HG02973 (cell line): Measurements from ENCODE around the gene CABLES1.
A peak's percentile ranks its signal among the peaks of the same experiment; 100 is the strongest.

Experiments used
- ATAC-seq: cut with Tn5 transposase; IDR thresholded peaks from one replicate; pipeline ENCODE4 v1.9.1; 2021; ENCODE audit warnings: moderate library complexity; ENCODE audit not compliant: unreplicated experiment

Gene CABLES1

DNA sequence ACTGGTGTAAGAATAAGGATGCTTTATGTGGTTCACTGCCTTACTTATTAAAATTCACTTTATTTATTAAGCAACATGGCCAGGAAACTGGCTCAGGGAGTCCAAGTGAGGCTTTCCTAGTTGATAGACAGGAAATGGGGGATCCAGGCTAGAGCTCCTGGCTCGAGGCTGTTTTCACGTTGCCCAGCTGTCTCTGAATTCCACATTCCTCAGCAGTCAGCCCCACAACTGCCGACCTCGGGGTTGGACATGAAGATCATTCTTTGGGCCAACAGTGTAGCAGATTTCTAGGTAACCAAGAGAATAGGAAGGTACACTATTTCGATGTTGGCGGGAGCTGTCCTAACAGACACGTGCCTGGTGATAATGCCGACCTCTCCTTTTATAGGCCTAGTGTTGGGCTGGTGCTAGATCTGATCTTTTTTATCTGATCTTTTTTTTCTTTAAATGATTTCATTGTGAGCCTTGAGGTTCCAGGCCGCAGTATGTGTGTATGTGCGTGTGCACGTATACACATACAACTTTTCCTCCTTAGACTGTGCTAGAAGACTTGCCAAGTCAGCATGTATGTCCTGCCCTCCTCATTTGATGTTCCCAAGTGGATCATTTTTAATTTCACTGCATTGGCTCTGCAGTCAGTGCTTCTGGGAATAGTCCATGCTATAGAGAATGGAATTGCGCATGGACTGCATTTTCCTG lies 103.5 kb downstream of the CABLES1 start:
- no peak for ATAC-seq

DNA sequence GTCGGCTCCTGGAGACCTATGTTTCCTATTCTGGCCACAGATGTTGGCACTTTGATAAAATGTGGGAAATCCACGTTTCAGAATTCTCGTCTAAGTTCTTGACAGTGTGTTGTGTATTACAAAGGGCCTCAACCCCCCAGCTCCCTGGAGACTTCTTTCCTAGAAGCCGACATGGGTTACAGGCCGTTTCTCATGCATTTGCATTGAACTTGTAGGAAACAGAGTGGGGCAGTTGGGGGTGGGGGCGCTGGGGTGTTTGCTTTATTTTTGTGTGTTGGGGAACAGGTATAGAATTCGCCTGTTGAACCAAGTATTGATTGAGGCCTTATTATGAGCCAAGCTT lies 104.0 kb downstream of the CABLES1 start:
- ATAC-seq = no peak

DNA sequence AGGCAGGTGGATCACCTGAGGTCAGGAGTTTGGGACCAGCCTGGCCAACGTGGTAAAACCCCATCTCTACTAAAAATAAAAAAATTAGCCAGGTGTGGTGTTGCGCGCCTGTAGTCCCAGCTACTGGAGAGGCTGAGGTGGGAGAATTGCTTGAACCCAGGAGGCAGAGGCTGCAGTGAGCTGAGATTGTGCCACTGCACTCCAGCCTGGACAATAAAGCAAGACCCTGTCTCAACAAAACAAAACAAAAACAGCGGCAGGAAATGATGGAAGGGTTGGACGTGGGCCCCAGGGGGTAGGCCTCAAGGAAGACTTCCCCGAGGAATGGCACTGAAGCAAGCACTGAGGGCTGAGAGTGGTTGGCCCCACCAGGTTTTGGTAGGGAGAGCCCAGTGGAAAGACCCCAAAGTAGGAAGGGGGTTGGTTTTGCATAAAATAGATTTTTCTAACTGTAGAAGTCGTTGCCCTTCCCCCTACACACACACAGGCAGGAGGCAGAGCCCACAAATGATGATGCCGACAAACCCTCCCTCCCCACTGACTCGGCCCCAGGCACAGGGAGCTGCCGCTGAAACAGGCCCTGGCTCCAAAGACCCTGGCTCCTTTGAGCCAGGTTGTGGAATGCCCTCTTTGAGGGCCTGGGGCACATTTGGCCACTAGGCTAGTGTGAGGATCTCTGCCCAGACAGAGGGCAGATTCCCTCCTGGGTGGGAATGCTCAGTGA lies 104.8 kb downstream of the CABLES1 start:
- ATAC-seq = no peak

DNA sequence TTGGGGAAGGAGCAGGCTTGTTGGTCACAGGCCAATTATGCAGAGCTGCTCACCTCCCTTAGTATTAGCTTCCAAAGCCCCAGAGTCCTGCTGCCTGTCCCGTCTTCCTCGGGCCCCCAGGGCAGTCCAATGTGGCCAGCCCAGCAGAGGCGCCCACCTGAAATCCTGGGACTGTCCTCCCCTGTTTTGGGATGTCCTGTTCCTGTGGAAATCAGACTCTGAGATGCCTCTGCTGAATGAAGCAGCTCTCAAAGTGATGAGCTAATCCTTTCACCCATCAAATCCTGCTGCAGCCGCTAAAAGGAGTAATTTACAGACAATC lies 105.3 kb downstream of the CABLES1 start:
- no peak for ATAC-seq

DNA sequence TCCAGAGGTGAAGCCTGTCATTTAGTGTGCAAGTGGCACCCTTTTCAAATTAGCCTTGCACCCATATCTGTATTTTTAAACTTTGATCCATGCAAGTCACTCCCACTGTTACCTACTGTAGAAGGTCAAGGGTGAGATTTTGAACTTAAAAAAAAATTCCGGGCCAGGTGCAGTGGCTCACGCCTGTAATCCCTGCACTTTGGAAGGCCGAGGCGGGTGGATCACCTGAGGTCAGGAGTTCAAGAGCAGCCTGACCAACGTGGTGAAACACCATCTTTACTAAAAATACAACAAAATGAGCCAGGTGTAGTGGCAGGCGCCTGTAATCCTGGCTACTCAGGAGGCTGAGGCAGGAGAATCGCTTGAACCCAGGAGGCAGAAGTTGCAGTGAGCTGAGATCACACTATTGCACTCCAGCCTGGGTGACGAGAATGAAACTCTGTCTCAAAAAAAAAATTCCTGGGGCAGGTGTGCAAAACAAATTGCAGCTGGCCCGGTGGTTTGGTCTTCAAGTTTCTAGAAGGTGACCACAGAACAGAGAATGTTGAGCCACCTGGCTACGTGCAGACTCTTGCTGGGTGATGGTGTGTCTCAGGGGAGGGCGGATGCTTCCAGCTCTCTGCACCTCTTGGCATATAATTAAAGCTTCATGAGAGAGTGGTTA lies 106.7 kb downstream of the CABLES1 start:
- ATAC-seq = peak; percentile 85

DNA sequence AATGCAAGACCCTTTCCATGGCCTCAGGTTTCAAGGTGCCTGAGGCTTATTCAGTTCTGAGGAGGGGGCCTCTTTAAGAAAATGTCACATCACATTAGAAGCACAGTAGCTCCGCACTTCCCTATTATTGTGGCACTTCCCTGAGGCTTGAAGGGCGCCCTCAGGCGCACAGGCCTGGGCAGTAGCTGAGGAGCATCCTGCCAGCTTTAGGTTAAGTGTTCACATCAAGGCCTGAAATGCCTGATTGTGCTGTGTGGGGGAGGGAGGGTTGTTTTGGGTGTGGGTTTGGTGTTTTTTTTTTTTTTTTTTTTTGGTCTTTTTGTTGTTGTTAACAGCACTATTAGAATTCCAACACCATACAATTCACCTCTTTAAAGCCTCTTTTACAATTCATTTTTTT lies 107.9 kb downstream of the CABLES1 start:
- no peak for ATAC-seq

DNA sequence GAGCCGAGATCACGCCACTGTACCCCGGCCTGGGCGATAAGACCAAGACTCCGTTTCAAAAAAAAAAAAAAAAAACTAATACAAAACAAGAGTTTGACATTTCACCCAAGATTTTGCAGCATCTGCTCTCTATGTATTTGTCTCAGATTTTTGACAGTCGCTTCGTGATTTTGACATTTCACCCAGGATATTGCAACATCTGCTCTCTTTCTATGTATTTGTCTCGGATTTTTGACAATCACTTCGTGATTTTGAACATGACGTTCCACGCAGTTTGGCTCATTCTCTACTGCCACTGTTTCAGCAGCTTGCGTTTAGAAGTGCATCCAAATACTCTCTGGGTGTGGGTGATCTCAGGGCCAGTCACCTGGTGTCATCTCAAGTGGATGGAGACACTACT lies 108.5 kb downstream of the CABLES1 start:
- ATAC-seq = no peak

DNA sequence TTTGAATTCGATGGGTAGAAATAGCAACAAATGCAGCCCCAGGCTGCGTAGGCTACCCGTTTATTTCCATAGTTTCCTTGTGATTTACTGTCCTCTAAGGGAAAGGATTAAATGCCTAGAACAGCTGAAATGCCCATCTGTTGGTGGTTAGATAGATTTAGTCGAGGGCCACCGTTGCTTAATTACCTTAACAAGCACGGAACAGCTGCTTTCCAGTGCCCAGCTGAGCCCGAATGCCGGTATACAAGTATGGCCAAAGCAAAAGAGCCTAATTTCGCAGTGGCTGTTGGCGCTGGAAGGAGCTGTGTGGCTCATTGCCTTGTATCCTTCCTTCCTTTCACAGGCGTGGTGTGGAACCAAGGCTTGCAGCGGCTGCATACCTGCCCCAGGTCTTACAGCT lies 109.1 kb downstream of the CABLES1 start:
- no peak for ATAC-seq

DNA sequence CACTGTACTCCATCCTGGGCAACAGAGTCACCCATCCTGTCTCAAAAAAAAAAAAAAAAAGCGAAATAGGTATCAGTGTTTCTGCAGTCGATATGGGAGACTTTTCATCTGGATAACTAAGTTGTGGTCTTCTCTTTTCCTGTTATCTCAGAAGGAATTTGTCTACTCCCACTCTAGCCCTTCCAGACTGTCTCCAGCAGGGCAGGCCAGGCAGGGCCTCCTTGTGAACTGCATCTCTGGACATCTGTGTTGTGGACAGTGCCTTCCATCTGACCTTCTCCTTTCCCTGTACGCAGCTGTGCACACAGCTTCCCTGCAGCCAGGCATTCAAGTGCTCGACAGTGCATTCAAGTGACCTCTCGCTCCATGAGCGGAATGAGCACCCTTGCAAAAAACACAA lies 110.2 kb downstream of the CABLES1 start:
- ATAC-seq = no peak

DNA sequence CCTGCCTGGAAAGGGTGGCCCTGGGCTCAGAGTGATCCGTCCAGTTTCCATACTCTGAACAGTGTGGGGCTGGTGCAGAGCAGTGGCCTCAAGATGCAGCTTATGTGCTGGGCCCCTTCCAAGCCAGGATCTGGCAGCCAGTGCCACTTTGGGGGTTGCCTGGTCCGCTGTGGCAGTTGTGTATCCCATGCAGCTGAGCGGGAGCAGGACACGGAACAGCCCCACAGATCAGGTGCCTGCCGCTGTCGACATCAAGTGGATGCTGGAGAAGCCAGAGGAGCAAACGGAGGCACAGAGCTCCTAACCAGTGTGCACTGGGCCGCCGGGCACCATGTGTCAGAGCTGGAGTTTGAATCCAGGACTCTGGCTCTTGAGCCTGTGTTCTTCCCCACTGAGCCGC lies 112.0 kb downstream of the CABLES1 start:
- ATAC-seq = no peak

DNA sequence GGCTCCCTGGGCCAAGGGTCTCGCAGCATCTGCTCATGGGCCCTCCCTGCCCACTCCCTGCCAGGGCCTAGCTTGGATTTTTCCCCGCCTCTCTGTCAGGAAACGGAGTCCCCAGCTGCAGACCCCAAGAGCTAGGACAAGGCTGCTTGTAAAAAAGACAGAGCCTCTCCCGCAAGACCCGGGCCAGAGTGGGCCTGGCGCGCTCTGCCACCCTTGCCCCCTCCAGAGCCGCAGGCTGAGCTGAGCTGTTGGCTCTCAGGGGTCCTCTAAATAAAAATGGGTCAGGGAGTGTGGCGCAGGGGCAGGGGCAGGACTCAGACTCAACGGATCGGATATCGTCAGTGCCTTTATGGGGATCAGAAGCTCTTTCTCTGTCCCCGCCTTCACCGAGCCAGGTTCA lies 112.6 kb downstream of the CABLES1 start:
- no peak for ATAC-seq

DNA sequence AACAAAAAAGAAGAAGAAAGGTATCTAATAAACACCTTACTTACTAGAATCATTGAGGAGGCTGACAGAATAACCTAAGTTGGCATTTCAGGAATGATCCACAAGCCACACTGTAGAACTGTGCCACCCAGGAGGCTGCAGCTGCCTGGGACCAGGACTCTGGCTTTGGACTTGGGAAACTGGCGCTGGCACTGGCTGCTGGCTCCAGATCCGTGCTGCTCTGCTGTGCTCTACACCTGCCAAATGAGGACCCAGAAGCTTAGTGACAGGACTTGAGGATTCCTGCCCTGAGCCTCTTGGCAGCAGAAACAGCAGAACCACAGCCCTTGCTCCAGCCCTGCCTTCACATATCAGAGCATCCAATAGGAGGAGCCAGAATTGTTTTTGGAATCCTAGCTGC lies 113.5 kb downstream of the CABLES1 start:
- no peak for ATAC-seq

DNA sequence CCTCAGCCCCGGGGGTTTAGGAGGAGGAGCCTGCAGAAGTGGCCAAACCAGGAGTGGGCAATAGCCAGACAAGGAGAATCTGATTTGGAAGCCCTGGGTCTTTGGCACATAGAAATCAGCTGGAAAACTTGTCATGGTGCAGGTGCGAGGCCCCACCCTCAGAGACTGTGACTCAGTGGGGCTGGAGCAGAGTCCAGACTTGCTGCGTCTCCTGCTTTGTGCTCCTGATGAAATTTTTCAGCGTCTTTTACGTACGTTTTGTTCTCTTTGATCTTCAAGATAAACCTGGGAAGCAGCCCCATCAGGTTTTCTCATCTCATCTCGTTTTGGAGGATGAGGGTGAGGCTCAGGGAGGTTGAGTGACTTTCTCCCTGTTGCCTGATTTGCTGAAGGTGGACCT lies 114.1 kb downstream of the CABLES1 start:
- ATAC-seq = no peak

DNA sequence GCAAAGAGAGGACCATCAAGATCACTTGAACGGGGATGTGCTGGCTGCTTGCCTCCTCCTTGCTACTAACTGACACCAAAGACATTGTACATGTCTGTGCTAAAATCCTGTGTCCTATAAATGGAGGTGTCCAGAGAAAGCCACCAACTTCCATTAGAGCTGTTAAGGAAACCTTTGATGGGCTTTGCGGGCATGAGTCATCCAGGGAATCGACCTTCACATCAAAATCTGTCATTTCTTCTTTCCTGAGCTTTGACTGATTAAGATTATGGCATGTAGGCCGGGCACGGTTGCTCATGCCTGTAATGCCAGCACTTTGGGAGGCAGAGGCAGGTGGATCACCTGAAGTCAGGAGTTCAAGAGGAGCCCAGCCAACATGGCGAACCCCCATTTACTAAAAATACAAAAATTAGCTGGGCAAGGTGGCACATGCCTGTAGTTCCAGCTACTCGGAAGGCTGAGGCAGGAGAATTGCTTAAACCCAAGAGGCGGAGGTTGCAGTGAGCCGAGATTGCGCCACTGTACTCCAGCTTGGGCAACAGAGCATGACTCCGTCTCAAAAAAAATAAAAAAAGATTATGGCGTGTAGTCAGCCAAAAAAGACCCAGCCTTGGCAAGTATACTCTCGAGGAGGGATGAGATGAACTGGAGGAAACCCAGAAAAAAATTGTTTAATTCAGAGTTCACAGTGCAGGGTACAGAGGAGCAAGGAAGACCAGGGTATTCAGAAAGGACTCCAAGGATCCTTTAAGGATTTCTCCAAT lies 115.8 kb downstream of the CABLES1 start:
- no peak for ATAC-seq

DNA sequence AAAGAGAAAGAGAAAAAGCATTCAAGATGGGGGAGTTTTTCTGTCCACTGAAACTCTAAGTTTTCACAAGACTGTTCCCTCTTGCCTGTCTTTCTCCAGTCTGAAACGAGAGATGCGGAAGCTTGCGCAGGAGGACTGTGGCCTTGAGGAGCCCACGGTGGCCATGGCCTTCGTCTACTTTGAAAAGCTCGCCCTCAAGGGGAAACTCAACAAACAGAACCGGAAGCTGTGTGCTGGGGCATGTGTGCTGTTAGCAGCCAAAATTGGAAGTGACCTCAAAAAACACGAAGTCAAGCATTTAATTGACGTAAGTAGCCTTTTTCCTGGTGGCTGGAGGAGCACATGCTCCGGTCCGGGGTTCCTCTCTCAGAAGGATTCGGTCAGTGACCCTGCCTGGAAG lies 118.3 kb downstream of the CABLES1 start:
- ATAC-seq = no peak

DNA sequence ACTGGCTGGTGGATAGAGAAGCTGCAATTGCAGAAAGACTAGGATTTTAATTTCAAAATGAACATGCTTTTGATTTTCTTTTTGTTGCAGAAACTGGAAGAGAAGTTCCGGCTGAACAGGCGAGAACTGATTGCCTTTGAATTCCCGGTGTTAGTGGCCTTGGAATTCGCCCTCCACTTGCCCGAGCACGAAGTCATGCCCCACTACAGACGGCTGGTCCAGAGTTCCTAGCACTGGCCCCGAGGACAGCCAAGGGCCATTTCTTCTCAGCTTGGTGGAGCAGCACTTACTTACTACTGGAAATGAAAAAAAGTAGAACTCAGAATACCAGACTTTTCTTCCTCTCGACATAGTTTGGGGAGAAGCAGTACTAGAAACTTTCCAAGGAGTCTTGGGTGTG lies 121.9 kb downstream of the CABLES1 start:
- ATAC-seq = no peak

DNA sequence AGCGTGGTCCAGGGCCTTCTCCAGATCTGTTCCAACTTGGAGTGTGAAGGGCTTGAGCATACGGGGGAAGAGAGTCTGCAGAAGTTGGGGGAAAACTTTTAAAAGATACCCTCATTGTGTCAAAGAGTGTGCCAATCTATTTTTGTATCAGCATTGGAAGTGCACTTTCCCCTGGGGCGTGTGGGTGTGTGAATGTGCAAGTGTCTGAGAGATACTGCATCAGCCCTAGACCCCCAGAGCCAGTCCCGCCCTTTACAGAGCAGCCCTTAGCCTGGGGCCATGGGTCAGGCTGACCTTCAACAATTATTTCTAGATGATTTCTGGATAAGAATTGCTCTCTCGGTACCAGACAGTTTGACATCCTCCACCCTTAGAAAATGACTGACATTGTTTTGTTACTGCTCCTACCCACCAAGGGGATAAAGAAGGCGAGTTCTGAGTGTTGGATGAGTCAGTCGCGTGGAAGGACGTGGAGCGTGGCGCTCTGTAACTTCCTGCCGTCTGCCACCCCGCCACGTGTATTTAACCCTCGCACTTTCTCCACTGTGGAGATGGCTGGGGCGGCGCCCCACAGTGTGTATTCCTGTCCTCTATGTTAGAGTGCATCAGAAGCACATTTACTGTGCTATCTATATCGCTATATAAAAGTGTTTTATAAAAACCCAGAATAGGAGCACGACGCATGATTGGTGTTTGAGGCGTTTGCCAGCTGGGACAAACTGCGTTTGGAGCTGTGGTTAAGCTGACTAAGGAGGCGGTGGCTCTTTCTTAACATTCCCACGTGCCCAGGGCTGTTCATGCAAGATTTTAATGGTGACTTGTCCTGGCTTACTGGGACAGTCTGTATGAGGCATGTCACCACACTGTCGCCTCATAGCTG lies 122.6 kb downstream of the CABLES1 start:
- no peak for ATAC-seq

DNA sequence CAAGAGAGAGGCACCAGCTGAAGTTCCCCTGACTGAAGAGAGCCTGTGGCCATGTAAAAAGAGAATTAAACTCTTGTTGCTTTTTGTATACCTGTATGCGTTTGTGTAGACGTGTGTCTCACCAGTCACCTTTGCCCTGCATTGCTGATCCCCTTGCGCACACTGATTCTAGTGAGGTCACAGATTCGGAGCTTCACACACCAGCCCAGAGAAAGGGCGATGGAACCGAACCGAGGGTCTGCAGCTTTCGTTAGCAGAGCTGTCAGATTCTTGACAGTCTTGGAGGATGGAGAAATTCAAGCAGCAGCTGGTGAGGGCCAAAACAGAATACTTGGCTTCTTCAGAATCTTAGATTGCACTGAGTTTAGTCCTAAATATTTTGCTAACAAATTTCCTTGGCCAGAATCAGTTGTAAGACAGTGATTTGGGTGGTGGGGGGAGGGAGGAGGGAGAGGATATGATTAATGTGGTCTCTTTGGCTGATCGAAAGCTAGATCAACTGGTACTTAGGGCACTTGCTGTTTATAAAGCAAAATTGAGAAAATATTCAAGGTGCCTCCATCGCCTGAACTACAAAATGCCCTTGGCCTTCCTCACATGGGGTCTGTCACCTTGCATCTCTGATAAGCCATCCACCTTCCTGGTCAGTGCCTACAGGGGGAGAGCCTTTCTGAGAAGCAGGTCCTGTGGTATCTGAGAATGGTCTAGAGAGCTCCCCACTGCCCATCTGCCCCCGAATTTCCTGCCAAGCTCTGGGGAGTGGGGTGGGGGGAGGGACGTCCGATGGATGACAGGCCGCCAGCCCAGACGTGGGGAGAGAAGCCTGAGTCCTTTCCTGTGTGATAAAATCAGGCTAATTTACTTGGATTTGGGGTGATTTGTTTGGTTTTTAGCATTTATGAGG lies 123.5 kb downstream of the CABLES1 start:
- no peak for ATAC-seq

DNA sequence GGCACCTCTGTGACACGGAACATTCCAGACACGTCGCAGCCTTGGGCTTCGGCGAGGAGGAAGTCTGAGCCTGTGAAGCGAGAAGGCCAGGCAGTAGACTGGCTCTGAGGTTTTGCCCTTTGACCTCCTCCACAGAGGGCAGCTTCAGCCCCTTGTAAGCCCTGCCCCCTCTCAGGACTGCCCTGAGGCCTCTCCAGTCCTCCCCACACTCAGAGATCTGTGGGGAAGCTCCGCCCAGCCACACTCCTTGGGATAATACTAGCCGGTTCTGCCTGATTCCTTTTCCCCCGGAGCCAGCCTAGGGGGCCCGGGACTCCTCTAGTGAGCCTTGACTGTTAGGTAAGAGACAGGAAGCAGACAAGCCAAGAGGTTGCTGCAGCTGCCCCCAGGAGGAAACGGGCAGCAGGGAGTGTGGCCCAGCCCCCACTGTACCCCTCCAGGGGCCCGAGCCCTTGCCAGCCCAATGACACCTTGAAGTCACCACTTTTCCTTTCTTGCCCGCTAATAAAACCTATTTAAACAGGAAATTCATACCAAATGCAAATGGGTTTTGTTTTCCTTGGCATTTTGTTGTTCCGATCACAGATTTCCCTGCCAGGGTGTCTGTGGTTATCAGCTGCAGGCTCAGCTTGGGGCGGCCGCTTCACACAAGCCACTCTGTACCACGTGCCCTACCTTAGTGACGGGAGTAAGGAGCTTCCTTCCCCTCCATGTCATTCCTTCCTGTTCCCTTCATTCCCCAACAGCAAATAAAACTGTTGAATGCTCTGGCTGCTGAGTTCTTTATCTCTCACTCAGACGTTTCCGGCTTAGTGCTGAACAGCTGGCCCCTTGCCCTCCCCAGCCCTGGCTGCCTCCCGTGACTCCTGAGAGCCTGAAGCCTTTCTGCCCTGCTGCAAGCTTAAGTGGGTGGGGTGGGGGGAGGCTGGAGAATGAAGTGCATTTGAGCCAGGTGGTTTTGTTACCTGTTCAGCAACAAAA lies 124.7 kb downstream of the CABLES1 start:
- ATAC-seq = peak; percentile 51
